HepG2 (cell line): ENCODE measurements around the gene SAMD8. TPM values are rescaled to one million over a fixed set of nuclear protein-coding genes. Genes with fewer than 3 reads are reported as not detected.
A peak's percentile ranks its signal among the peaks of the same experiment; 100 is the strongest.

Experiments
- ATF6 ChIP-seq: sonication (generic); formaldehyde crosslinking; conservative IDR thresholded peaks from 2 replicates; pipeline ENCODE4 v1.4.0; 2020; ENCODE audit warnings: missing genetic modification reagents
- CBX1 ChIP-seq: IDR thresholded peaks from one replicate; pipeline ENCODE4 v1.6.1; 2016; ENCODE audit warnings: antibody characterized with exemption, low read depth
- FOSL2 ChIP-seq: sonication (generic); formaldehyde crosslinking; IDR thresholded peaks from 2 replicates; pipeline ENCODE4 v1.4.0; 2020; ENCODE audit warnings: missing genetic modification reagents
- HMGXB3 ChIP-seq: sonication (generic); formaldehyde crosslinking; IDR thresholded peaks from 2 replicates; pipeline ENCODE4 v1.4.0; 2020; ENCODE audit warnings: missing genetic modification reagents, borderline replicate concordance
- KIAA2018 ChIP-seq: sonication (generic); formaldehyde crosslinking; IDR thresholded peaks from 2 replicates; pipeline ENCODE4 v1.5.0; 2020; ENCODE audit warnings: mild to moderate bottlenecking, missing genetic modification reagents, borderline replicate concordance
- MZF1 ChIP-seq: sonication (generic); formaldehyde crosslinking; IDR thresholded peaks from 2 replicates; pipeline ENCODE4 v1.8.1; 2023; ENCODE audit warnings: mild to moderate bottlenecking, missing genetic modification reagents, borderline replicate concordance
- NFIC ChIP-seq: IDR thresholded peaks from 2 replicates; pipeline ENCODE4 v1.6.1; 2012; ENCODE audit warnings: mild to moderate bottlenecking, low read length, inconsistent platforms
- RBM39 ChIP-seq: fragments of 200-400 bp; formaldehyde crosslinking; IDR thresholded peaks from one replicate; pipeline ENCODE4 v1.6.1; 2018; ENCODE audit warnings: antibody characterized with exemption, mild to moderate bottlenecking, low read depth, low read length; ENCODE audit not compliant: poor library complexity, severe bottlenecking
- SNAI1 ChIP-seq: sonication (generic); formaldehyde crosslinking; IDR thresholded peaks from 2 replicates; pipeline ENCODE4 v1.5.0; 2020; ENCODE audit warnings: mild to moderate bottlenecking, missing genetic modification reagents, borderline replicate concordance
- SNAPC2 ChIP-seq: sonication (generic); formaldehyde crosslinking; IDR thresholded peaks from 2 replicates; pipeline ENCODE4 v1.8.1; 2022; ENCODE audit warnings: mild to moderate bottlenecking, missing genetic modification reagents
- TGIF2 ChIP-seq: IDR thresholded peaks from 2 replicates; pipeline ENCODE4 v1.6.1; 2016; ENCODE audit warnings: control low read depth, missing compliant biosample characterization
- ZFP82 ChIP-seq: sonication (generic); formaldehyde crosslinking; IDR thresholded peaks from 2 replicates; pipeline ENCODE4 v1.5.1; 2020; ENCODE audit warnings: mild to moderate bottlenecking, missing genetic modification reagents, borderline replicate concordance
- ZNF3 ChIP-seq: IDR thresholded peaks from 2 replicates; pipeline ENCODE4 v1.7.0; 2017; ENCODE audit warnings: inconsistent platforms
- ZNF547 ChIP-seq: sonication (generic); formaldehyde crosslinking; IDR thresholded peaks from 2 replicates; pipeline ENCODE4 v1.5.1; 2020; ENCODE audit warnings: mild to moderate bottlenecking, missing genetic modification reagents
- ZNF740 ChIP-seq: sonication (generic); formaldehyde crosslinking; IDR thresholded peaks from 2 replicates; pipeline ENCODE4 v1.4.0; 2020; ENCODE audit warnings: missing genetic modification reagents
- polyA plus RNA-seq, 8 experiments: library from polyadenylated mRNA; depleted of rRNA in 3 of 8; stranded (reverse) in 7 of 8; unstranded in 1 of 8; fragments of >200 nt; fragmentation: Illumina TruSeq in 4 of 8; extraction: Trizol in 4 of 8; gene quantifications; 2 replicates each; pipeline versions ENCODE4 v1.2.1 to v1.2.3, GENCODE V29; 2011 to 2016; ENCODE audit warnings: low read depth in 4 of 8, missing spikeins in 1 of 8, mixed read lengths in 1 of 8; ENCODE audit not compliant: insufficient read depth in 1 of 8
- total RNA-seq, 5 experiments: library from RNA; depleted of rRNA; stranded (reverse); fragments of >200 nt; fragmentation: Illumina TruSeq; extraction: Trizol; gene quantifications; 2 replicates each; pipeline ENCODE4 v1.2.3, GENCODE V29; 2016; ENCODE audit warnings: low read depth in 1 of 5

Gene SAMD8
- total and polyA plus RNA-seq, 2 of the 13 experiments (the other 11 are each of a cell fraction or from before 2014, with no cell fraction given) = 10.4 to 13.2 TPM

- no peak for TF ChIP-seq KIAA2018 (CRISPR knock-in tag)
- TF ChIP-seq ZNF3 (CRISPR knock-in tag) = no peak
- peak; percentile 63; the same call in 1 of the 2 replicates for TF ChIP-seq ZFP82 (CRISPR knock-in tag)
- TF ChIP-seq MZF1 = no peak
- TF ChIP-seq ATF6 (CRISPR knock-in tag) = no peak
- TF ChIP-seq ZNF740 (CRISPR knock-in tag) = no peak
- no peak for TF ChIP-seq HMGXB3
- TF ChIP-seq CBX1 = no peak
- 0 out of 2 replicates have a peak, but pooled peaks have one; percentile 39 for TF ChIP-seq SNAI1 (CRISPR knock-in tag)
- peak; percentile 60 for TF ChIP-seq RBM39
- TF ChIP-seq TGIF2 (CRISPR knock-in tag) = no peak
- no peak for TF ChIP-seq FOSL2 (CRISPR knock-in tag)
- no peak for TF ChIP-seq NFIC
- peak; percentile 69; the same call in 1 of the 2 replicates for TF ChIP-seq ZNF547 (CRISPR knock-in tag)
- TF ChIP-seq SNAPC2 (CRISPR knock-in tag) = no peak
These were observed at the start of gene SAMD8 (continued) for GRCh38 chr10:75111365-75111906.
